Activated T-cell treated with anti-CD3 and anti-CD28 coated beads, Interleukin-2, amount 50 U/mL, for 24 hours (primary cell): ENCODE results near the gene GNA12.
A peak's percentile ranks its signal among the peaks of the same experiment; 100 is the strongest.

ENCODE experiments used
- DNase-seq: peaks from one replicate; pipeline ENCODE4 v3.0.0-alpha.2; 2020
- H3K27ac Mint-ChIP-seq: 2 replicates; pipeline ENCODE4 v1.8.0; 2020; ENCODE audit warnings: mild to moderate bottlenecking, mixed read lengths
- H3K27me3 Mint-ChIP-seq: 2 replicates; pipeline ENCODE4 v1.8.0; 2020; ENCODE audit warnings: mixed read lengths
- H3K36me3 Mint-ChIP-seq: 2 replicates; pipeline ENCODE4 v1.8.0; 2020; ENCODE audit warnings: low read depth, mixed read lengths
- H3K4me1 Mint-ChIP-seq: 2 replicates; pipeline ENCODE4 v1.8.0; 2020; ENCODE audit warnings: low read depth, mixed read lengths
- H3K4me3 Mint-ChIP-seq: 2 replicates; pipeline ENCODE4 v1.8.0; 2020; ENCODE audit warnings: mild to moderate bottlenecking, moderate library complexity, mixed read lengths
- H3K9me3 Mint-ChIP-seq: 2 replicates; pipeline ENCODE4 v1.8.0; 2020; ENCODE audit warnings: mixed read lengths

GNA12 gene

DNA sequence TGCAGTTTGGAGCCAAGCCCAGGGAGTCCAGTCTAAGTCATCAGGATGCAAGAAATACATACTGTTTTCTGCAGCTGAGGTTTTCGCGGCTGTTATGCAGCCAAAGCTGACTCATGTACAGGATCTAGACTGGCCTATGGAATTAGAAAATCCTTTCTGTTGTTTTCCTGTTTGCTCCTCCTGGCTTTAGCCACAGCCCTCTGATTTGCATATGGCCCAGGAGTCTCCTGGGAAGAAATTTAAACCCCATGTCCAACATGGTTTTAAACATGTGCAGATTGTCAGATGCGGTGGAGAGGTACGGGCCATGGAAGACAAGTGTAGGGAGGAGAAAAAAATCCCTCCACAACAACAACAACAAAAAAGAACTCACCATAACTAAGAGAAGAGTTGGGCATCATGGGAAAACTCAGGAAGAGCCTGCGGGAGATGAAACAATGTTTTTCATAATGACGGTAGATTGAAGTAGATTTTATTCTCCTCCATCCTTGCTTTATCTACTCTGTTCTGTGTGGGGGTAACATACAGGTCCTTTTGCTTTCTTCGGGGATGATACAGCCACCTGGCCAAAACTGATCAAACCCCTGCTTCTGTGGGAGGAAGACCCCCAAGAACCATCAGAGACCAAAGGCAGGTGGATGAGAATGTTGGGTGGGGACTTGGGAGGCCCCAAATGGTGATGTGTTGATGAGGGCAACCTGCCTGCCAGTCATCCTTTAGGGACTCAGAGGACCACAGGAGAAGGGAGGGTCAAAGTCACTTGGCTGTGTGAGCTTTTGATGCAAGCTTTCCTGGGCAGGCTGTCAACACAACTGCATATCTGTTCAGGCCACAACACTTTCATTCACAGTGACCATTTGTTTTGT is 29.8 kb upstream of the GNA12 start:
- Mint-ChIP-seq H3K27me3 (no peaks in the 10 kb centered on the region), H3K27ac (peak overlapping the region; percentile 93), H3K36me3 (no peaks in the 10 kb centered on the region), H3K4me1 (peaks cover 49% of the 10 kb centered on the region), H3K9me3 (no peaks in the 10 kb centered on the region), H3K4me3 (no peak overlapping the region)
- DNase-seq = no peak

DNA sequence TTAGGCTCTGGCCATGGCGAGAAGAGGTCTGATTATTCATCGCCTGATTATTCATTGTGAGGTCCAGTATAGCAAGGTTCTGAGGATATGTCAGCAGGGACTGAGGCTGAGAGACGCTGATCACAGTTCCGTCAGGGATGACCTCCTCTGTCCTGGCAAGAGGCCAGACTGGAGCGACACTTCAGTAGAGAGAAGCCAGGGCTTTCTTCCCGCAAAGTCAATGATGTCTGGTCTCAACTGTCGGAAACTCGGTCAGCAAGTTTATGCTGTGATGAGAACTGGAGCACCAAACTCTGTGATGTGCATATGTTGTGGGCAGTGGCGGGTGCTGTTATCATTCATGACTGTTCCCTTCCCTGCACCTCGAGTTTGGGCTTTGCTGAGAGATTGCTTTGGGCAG is 29.0 kb upstream of the GNA12 start:
- Mint-ChIP-seq H3K27me3 (no peaks in the 10 kb centered on the region), H3K27ac (peak overlapping the region; percentile 11), H3K9me3 (no peaks in the 10 kb centered on the region), H3K4me1 (peaks cover 44% of the 10 kb centered on the region), H3K36me3 (no peaks in the 10 kb centered on the region), H3K4me3 (no peak overlapping the region)
- no peak for DNase-seq

DNA sequence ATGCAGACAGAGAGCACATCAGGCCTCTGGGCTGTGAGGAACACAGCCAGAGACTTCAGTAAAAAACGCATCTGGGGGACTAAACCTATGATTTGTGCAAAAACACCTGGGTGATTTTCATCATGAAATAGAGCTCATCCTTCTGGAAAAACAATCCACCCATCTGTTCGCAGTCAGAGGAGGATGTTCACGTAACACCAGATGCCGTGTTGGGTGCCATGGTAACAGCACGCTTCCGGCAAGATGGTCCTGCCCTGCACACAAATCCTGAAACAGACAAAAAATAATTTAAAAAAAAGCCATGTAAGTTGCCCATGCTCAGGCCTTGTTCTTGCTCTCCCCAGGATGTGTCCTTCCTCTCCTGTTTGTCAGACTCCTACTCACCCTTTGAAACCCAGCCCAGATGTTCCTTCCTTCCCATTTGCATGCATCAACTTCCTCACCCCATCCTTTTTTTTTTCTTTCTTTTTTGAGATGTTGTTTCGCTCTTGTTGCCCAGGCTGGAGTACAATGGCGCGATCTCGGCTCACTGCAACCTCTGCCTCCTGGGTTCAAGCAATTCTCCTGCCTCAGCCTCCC is 28.3 kb upstream of the GNA12 start:
- Mint-ChIP-seq H3K4me1 (peaks cover 42% of the 10 kb centered on the region), H3K4me3 (no peak overlapping the region), H3K27ac (no peak overlapping the region), H3K9me3 (no peaks in the 10 kb centered on the region), H3K36me3 (no peaks in the 10 kb centered on the region), H3K27me3 (no peaks in the 10 kb centered on the region)
- no peak for DNase-seq

DNA sequence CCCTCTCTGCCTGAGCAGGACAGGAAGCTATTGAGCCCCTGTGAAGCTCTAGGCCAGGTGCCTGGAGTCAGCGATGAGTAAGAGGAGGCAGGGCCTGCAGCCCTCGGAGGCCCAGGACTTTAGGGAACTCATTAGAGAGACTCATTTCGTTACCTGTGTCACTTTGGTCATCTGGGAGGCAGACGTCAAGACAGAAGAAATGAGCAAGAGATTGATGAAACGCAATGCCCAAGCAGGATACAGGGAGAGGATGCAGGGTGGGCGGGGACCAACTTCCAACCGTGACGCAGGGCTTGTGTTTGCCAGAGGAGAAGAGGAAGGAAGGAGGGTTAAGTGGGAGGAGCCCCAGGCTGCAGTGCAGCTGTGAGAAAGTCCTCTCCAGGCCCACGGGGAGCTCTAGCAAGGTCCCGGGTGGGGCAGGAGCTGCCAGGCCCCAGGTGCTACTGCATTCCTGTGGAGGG is 26.4 kb upstream of the GNA12 start:
- Mint-ChIP-seq H3K4me3 (peak overlapping the region; percentile 42), H3K27me3 (no peaks in the 10 kb centered on the region), H3K27ac (peak overlapping the region; percentile 70), H3K4me1 (peaks cover 42% of the 10 kb centered on the region), H3K36me3 (no peaks in the 10 kb centered on the region), H3K9me3 (no peaks in the 10 kb centered on the region)
- peak; percentile 64 for DNase-seq

DNA sequence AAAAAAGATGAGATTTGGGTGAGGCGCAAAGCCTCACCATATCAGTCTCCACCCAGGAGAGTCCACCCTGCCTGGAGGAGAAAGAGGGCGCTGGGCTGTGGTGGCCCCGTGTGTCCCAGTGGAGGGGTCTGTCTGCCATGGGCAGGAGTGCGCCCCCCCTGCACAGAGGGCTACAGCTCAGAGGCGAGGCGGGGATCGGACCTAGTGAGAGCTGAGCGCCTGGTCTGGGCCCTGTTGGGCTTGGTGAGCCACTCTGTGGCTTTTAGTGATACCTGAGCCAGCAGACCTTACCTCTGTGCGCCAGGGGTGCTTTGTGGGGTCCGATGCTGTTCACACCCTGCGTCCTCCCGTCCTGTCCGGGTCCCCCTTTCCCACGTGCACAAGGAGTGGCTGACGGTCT is 25.9 kb upstream of the GNA12 start:
- H3K4me3 Mint-ChIP-seq = peak overlapping the region; percentile 42
- H3K36me3 Mint-ChIP-seq = no peaks in the 10 kb centered on the region
- H3K27me3 Mint-ChIP-seq = no peaks in the 10 kb centered on the region
- H3K4me1 Mint-ChIP-seq = peaks cover 44% of the 10 kb centered on the region
- no peak for DNase-seq
- peak overlapping the region; percentile 70 for H3K27ac Mint-ChIP-seq
- H3K9me3 Mint-ChIP-seq = no peaks in the 10 kb centered on the region

DNA sequence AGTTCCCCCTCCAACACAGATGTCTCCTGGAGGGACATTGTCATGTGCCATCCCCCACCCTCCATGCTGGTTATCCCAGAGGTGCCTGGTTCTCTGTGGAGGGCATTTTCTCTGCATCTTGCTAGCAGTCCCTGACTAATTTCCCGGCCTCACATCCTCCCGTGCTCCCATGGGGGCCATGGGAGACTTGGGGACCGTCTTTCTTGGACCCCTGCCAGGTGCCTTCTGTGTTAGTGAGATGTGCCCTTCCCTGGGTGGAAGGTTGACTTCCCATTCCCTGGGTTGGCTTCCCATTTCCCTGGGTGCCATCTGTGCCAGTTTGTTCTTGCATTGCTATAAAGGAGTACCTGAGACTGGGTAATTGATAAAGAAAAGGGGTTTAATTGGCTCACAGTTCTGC is 22.5 kb upstream of the GNA12 start:
- Mint-ChIP-seq H3K4me1 (peaks cover 58% of the 10 kb centered on the region), H3K4me3 (no peak overlapping the region), H3K27me3 (no peaks in the 10 kb centered on the region), H3K9me3 (no peaks in the 10 kb centered on the region), H3K27ac (peak overlapping the region; percentile 7), H3K36me3 (no peaks in the 10 kb centered on the region)
- DNase-seq = no peak

DNA sequence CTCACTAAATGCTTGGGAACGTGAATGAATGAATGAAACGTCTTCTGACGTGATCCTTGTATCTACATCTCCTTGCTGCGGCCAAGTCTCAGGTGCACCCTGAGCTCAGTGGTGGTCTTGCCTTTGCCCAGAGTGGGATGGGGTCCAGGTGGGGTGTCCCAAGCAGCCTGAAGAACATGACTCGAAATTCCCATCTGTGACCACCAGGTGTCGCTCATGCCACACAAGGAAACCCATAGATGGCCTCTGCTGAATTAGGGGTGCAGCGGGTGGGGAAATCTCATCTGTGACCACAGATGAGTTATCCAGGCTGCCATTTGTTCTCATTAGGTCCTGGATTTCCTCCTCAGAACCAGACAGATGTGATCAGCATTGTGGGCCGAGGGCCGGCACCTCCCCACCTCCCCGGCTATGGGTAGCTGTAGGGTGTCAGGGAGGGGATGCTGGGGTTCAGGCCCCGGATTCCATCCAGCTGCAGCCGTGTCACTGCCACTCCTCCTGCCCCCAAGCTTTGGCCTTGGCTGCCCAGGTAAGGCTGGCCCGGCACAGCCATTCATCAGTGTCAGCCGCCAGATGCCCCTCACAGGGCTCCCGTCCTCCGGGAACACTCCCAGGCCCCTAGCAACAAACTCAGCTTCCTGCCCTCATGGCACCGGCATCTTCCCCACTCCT is 21.0 kb upstream of the GNA12 start:
- no peaks in the 10 kb centered on the region for H3K27me3 Mint-ChIP-seq
- H3K9me3 Mint-ChIP-seq = no peaks in the 10 kb centered on the region
- H3K36me3 Mint-ChIP-seq = no peaks in the 10 kb centered on the region
- peak overlapping the region; percentile 78 for H3K27ac Mint-ChIP-seq
- no peak overlapping the region for H3K4me3 Mint-ChIP-seq
- peaks cover 43% of the 10 kb centered on the region for H3K4me1 Mint-ChIP-seq
- DNase-seq = peak; percentile 84

DNA sequence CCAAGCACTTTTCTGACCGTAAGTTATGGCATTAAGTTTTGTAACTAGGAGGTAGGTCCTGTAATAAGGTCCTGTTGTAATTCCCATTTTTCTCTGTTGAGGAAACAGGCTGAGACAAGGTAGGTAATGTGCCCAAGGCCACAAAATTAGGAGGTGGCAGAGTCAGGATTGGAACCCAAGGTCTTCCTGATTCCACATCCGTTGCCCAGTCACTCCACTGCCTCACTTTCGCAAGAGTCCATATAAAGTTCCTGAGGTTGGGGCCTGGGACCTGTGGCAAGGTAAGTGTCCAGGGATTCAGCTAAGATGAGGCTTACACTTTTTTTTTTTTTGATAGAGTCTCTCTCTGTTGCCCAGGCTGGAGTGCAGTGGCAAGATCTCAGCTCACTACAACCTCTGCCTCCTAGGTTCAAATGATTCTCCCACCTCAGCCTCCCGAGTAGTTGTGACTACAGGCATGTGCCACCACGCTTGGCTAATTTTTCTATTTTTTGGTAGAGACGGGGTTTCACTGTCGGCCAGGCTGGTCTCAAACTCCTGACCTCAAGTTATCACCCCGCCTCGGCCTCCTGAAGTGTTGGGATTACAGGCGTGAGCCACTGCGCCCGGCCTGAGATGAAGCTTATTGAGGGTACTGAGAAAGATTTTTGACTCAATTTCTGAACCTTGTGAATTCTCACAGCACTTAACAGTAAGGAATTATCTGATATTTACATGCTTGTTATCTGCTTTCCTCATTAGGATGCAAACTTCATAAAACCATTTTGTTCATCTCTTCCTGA is 20.3 kb upstream of the GNA12 start:
- Mint-ChIP-seq H3K36me3 (no peaks in the 10 kb centered on the region), H3K9me3 (no peaks in the 10 kb centered on the region), H3K4me1 (peaks cover 37% of the 10 kb centered on the region), H3K27ac (peak overlapping the region; percentile 93), H3K27me3 (no peaks in the 10 kb centered on the region), H3K4me3 (peak overlapping the region; percentile 78)
- DNase-seq = no peak

DNA sequence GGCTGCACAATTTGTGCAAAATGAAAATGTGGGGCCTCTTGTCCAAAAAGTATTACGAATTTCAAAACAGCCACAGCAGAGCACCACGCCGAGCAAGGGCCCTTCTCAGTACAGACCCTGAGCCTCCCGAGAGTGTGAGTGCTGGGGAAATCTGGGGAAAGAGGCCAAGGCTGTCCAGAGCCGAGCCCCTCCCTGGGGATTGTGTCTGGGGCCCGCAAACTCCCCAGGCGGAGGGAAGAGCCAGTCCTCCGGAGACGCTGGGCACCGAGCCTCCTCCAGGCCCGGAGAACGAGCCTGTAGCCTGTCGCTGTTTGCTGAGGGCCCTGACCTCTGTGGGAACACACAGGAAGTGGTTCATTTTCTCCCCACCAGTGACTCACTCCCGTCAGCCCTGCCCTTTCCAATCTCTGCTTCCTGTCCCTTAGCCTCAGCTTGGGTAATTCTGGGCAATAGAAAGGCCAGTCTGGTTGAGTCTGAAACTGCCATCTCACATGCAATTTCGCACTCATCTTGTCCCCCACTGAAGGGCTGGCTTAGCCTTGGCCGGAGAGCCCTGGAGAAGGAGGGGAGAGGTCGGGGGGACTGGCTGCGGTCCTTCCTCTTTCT is 19.5 kb upstream of the GNA12 start:
- Mint-ChIP-seq H3K4me1 (peaks cover 30% of the 10 kb centered on the region), H3K27ac (peak overlapping the region; percentile 93), H3K27me3 (no peaks in the 10 kb centered on the region), H3K9me3 (no peaks in the 10 kb centered on the region), H3K36me3 (no peaks in the 10 kb centered on the region), H3K4me3 (peak overlapping the region; percentile 78)
- DNase-seq = peak; percentile 81

DNA sequence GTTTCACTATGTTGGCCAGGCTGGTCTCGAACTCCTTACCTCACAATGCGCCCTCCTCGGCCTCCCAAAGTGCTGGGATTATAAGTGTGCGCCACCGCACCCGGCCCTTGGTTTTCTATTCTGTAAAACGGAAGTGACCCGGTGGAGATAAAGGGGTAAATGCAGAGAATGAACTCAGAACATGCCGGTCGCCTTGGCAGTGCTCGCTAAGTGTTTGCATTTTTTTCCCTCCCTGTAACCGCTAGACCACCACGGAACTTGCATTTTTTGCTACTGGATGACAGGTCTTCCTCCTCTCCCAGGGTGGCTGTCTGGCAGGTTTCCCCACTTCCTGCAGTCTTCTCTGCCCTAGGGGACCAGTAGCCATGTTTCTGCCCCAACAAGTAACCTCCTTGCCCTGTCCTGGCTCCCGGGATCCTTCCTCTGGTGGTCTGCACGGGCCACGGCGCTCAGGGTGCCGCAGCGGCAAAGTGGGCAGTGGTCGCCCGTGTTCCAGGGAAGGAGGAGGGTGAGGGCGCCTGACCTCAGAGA is 18.8 kb upstream of the GNA12 start:
- peak; percentile 45 for DNase-seq
- Mint-ChIP-seq H3K4me3 (peak overlapping the region; percentile 78), H3K27me3 (no peaks in the 10 kb centered on the region), H3K27ac (peak overlapping the region; percentile 93), H3K36me3 (no peaks in the 10 kb centered on the region), H3K4me1 (peaks cover 30% of the 10 kb centered on the region), H3K9me3 (no peaks in the 10 kb centered on the region)

DNA sequence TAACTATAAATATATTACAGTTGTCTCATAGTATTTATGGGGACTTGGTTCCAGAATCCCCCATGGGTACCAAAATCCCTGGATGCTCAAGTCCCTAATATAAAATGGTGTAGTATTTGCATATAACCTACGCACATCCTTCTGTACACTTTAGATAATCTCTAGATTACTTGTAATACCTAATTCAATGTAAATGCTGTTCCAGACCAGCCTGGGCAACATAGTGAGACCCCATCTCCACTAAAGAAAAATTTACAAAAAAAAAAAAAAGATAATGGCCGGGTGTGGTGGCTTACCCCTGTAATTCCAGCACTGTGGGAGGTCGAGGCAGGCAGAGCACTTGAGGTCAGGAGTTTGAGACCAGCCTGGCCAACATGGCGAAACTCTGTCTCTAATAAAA is 17.4 kb upstream of the GNA12 start:
- H3K27ac Mint-ChIP-seq = no peak overlapping the region
- H3K27me3 Mint-ChIP-seq = no peaks in the 10 kb centered on the region
- no peak overlapping the region for H3K4me3 Mint-ChIP-seq
- DNase-seq = no peak
- H3K36me3 Mint-ChIP-seq = no peaks in the 10 kb centered on the region
- H3K9me3 Mint-ChIP-seq = no peaks in the 10 kb centered on the region
- H3K4me1 Mint-ChIP-seq = peaks cover 30% of the 10 kb centered on the region

DNA sequence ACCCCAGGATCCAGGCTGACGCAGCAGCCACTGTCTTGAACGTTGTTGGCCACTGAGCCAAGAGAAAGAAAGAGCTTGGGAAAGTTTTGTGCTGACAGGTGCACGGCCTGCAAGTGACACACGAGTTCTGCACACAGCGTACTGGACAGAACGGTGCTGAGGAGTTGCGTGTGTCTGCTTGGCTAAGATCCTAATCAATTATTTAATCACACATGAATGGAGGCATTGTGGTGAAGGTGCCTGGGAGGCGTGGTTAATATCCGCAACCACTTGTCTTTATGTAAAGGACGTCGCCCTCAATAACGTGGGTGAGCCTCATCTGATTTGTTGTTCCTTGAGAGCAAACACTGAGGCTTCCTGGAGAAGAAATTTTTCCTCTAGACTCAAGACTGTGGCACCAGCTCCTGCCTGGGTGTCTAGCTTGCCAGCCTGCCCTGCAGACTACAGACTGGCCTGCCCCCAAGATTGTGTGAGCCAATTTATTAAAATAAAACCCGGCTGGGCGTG is 16.6 kb upstream of the GNA12 start:
- H3K4me3 Mint-ChIP-seq = no peak overlapping the region
- H3K4me1 Mint-ChIP-seq = peaks cover 30% of the 10 kb centered on the region
- no peak for DNase-seq

DNA sequence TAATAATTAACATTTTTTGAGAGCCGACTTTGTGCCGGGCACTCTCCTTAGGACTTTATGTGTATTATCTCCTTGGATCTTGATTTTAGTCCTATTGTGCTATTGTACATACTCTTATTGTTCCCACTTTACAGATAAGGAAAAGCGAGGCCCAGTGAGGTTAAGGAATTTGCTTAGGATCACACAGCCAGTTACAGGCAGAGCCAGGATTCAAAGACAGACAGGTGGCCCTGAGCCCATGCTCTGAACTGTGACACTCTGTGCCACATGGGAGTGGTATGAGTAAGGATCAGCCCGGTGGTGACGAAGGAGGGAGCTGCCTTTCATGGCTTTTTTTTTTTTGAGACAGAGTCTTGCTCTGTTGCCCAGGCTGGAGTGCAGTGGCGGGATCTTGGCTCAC is 15.8 kb upstream of the GNA12 start:
- Mint-ChIP-seq H3K27me3 (no peaks in the 10 kb centered on the region), H3K27ac (no peak overlapping the region), H3K4me1 (peaks cover 28% of the 10 kb centered on the region), H3K36me3 (no peaks in the 10 kb centered on the region), H3K9me3 (no peaks in the 10 kb centered on the region), H3K4me3 (no peak overlapping the region)
- DNase-seq = no peak

More for the DNA sequence above, 16.6 kb upstream of the GNA12 start:
- Mint-ChIP-seq H3K9me3 (no peaks in the 10 kb centered on the region), H3K36me3 (no peaks in the 10 kb centered on the region), H3K27me3 (no peaks in the 10 kb centered on the region), H3K27ac (no peak overlapping the region)

DNA sequence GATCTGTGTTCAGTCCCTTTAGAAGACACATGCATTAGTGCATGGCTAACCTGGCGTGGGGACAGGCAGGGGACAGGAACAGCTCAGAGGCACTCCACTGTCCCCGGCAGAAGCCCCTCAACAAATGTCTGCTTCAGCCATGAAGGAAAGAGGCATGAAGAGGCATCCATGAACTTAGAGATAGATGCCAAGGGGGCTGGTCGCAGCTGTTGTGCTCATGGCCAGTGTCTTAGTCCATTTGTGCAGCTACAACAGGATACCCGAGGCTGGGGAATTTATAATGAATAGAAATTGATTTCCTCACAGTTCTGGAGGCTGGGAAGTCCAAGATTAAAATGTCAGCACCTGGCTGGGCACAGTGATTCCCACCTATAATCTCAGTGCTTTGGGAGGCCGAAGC is 14.5 kb upstream of the GNA12 start:
- Mint-ChIP-seq H3K4me1 (peaks cover 14% of the 10 kb centered on the region), H3K36me3 (no peaks in the 10 kb centered on the region), H3K27ac (peak overlapping the region; percentile 68), H3K9me3 (no peaks in the 10 kb centered on the region), H3K27me3 (no peaks in the 10 kb centered on the region), H3K4me3 (no peak overlapping the region)
- DNase-seq = no peak
